A549 (cell line): ENCODE data around the gene FRS2. TPM values are rescaled to one million over a fixed set of nuclear protein-coding genes. Genes with fewer than 3 reads are reported as not detected.

Experiments used
- ATAC-seq, 2 experiments: fragments of 200-7000 bp in 1 of 2; fragments of >200 bp in 1 of 2; cut with Nextera tagmentation in 1 of 2; cut with Tn5 transposase in 1 of 2; 3 replicates each; pipeline versions ENCODE4 v1.8.0 to v1.9.1; 2018 to 2020; ENCODE audit warnings: mild to moderate bottlenecking in 1 of 2, moderate library complexity in 1 of 2
- CTCF ChIA-PET: fragments of 300-600 bp; sonication (Branson Sonifier 250); formaldehyde crosslinking; extraction: SDS; loops from one replicate; lab custom pipeline; 2021; ENCODE audit warnings: antibody characterized with exemption, inconsistent platforms; lab: Yijun Ruan, JAX
- POLR2A ChIA-PET: fragments of 350-600 bp; formaldehyde crosslinking; extraction: SDS; loops from one replicate; lab custom pipeline; 2021; ENCODE audit warnings: antibody characterized with exemption, inconsistent platforms; lab: Yijun Ruan, JAX
- DNase-seq, 2 experiments: peaks; one replicate each; pipeline versions ENCODE4 v3.0.0 to v3.0.0-alpha.2; 2011 to 2016; ENCODE audit warnings: low read depth in 1 of 2, low spot score in 1 of 2
- FAIRE-seq: peaks from 2 replicates; lab custom pipeline; 2011; peaks lifted over from hg19 to GRCh38; lab: Jason Lieb, UNC
- H3K27ac ChIP-seq, 2 experiments: fragments of >200 bp; sonication (Bioruptor Twin); formaldehyde crosslinking; 3 replicates each; pipeline ENCODE4 v1.5.1; 2016 to 2017
- H3K4me1 ChIP-seq: fragments of >200 bp; sonication (Bioruptor Twin); formaldehyde crosslinking; 3 replicates; pipeline ENCODE4 v1.6.1; 2016
- H3K4me2 ChIP-seq: fragments of >200 bp; sonication (Bioruptor Twin); formaldehyde crosslinking; 3 replicates; pipeline ENCODE4 v1.6.1; 2016
- H3K4me3 ChIP-seq: fragments of >200 bp; sonication (Bioruptor Twin); formaldehyde crosslinking; 3 replicates; pipeline ENCODE4 v1.5.1; 2016
- H3K9me3 ChIP-seq: fragments of >200 bp; sonication (Bioruptor Twin); formaldehyde crosslinking; 3 replicates; pipeline ENCODE4 v1.6.1; 2016
- BCL3 ChIP-seq: fragments of >200 bp; sonication (Bioruptor Twin); formaldehyde crosslinking; IDR thresholded peaks from 3 replicates; pipeline ENCODE4 v1.6.1; 2016
- CEBPB ChIP-seq, 2 experiments: fragments of >200 bp in 1 of 2; sonication (Bioruptor Twin) in 1 of 2; formaldehyde crosslinking in 1 of 2; IDR thresholded peaks; 2 replicates each; pipeline ENCODE4 v1.6.1; 2012 to 2016
- CHD4 ChIP-seq: fragments of 200-600 bp; sonication (generic); IDR thresholded peaks from 2 replicates; pipeline ENCODE4 v1.6.1; 2016; ENCODE audit warnings: antibody characterized with exemption, mild to moderate bottlenecking, borderline replicate concordance
- CTCF ChIP-seq: fragments of >200 bp; sonication (Bioruptor Twin); formaldehyde crosslinking; IDR thresholded peaks from 3 replicates; pipeline ENCODE4 v1.5.1; 2016
- E2F6 ChIP-seq: IDR thresholded peaks from 2 replicates; pipeline ENCODE4 v1.6.1; 2012; ENCODE audit warnings: low read depth, borderline replicate concordance
- ELK1 ChIP-seq: fragments of 150-350 bp; IDR thresholded peaks from 2 replicates; pipeline ENCODE4 v1.6.1; 2014; ENCODE audit warnings: low read depth, mild to moderate bottlenecking, low read length
- ESRRA ChIP-seq: fragments of 150-350 bp; IDR thresholded peaks from 2 replicates; pipeline ENCODE4 v1.6.1; 2014; ENCODE audit warnings: mild to moderate bottlenecking, low read length, borderline replicate concordance
- HMGXB4 ChIP-seq: fragments of 250-450 bp; sonication (Bioruptor Pico); IDR thresholded peaks from 2 replicates; pipeline ENCODE4 v1.5.0; 2021; ENCODE audit warnings: mild to moderate bottlenecking, moderate library complexity, borderline replicate concordance
- HOXA7 ChIP-seq: fragments of 250-450 bp; sonication (Bioruptor Pico); IDR thresholded peaks from 2 replicates; pipeline ENCODE4 v1.5.0; 2020; ENCODE audit warnings: mild to moderate bottlenecking, moderate library complexity
- MAX ChIP-seq: IDR thresholded peaks from 2 replicates; pipeline ENCODE4 v1.6.1; 2012
- MYC ChIP-seq: IDR thresholded peaks from 2 replicates; pipeline ENCODE4 v1.6.1; 2012; ENCODE audit warnings: mild to moderate bottlenecking, inconsistent platforms, low read length, improper control_type of control experiment, borderline replicate concordance
- NR3C1 ChIP-seq: fragments of >200 bp; sonication (Bioruptor Twin); formaldehyde crosslinking; IDR thresholded peaks from 3 replicates; pipeline ENCODE4 v1.6.1; 2017
- PBX3 ChIP-seq: IDR thresholded peaks from 2 replicates; pipeline ENCODE4 v1.6.1; 2012
- POLR2A ChIP-seq: IDR thresholded peaks from 2 replicates; pipeline ENCODE4 v1.6.1; 2012; ENCODE audit warnings: mild to moderate bottlenecking, low read length
- POLR2AphosphoS2 ChIP-seq: conservative IDR thresholded peaks from 2 replicates; pipeline ENCODE4 v1.6.1; 2012; ENCODE audit warnings: low read length, improper control_type of control experiment, inconsistent platforms
- RAD21 ChIP-seq, 2 experiments: fragments of >200 bp in 1 of 2; sonication (Bioruptor Twin) in 1 of 2; formaldehyde crosslinking in 1 of 2; IDR thresholded peaks in 1 of 2; conservative IDR thresholded peaks in 1 of 2; 2 replicates in 1 of 2; 3 replicates in 1 of 2; pipeline ENCODE4 v1.6.1; 2012 to 2018; ENCODE audit warnings: inconsistent platforms in 1 of 2
- RCOR1 ChIP-seq: fragments of 150-350 bp; IDR thresholded peaks from 2 replicates; pipeline ENCODE4 v1.6.1; 2014; ENCODE audit warnings: antibody characterized with exemption, low read length, low read depth
- SREBF2 ChIP-seq: fragments of 450-650 bp; IDR thresholded peaks from 2 replicates; pipeline ENCODE4 v1.6.1; 2014; ENCODE audit warnings: mild to moderate bottlenecking, moderate library complexity
- ZC3H11A ChIP-seq: fragments of 450-650 bp; IDR thresholded peaks from 2 replicates; pipeline ENCODE4 v1.6.1; 2014; ENCODE audit warnings: antibody characterized with exemption, mild to moderate bottlenecking
- WGBS: methylation state at CpG from one replicate; pipeline ENCODE4 v1.1.6; 2017; ENCODE audit errors: missing lambda C conversion rate; 5-methylcytosine and 5-hydroxymethylcytosine counted together
- polyA plus RNA-seq, 4 experiments: library from polyadenylated mRNA; depleted of rRNA in 3 of 4; stranded (reverse); fragments of >200 nt; fragmentation: RNase III in 1 of 4; extraction: RNeasy Plus Mini Kit Qiagen cat#74134 plus additional on column Dnase treatment in 1 of 4; gene quantifications; 2 replicates in 3 of 4; 3 replicates in 1 of 4; pipeline ENCODE4 v1.2.3, GENCODE V29; 2011 to 2017

Gene FRS2
- polyA plus RNA-seq, 2 of the 4 experiments (the other 2 are of a cell fraction), result 14.9 to 28.6 TPM

- FAIRE-seq (no peak), DNase-seq (no peak), ATAC-seq (no peak)
- Histone ChIP-seq H3K4me1 (peaks cover 13% of the 10 kb centered on the region; the same call in 2 of the 3 replicates), H3K27ac (no peak overlapping the region), H3K4me2 (no peak overlapping the region), H3K9me3 (peaks cover 8% of the 10 kb centered on the region; the same call in 2 of the 3 replicates)
- POLR2A ChIA-PET, result no interaction called here
- TF ChIP-seq MYC (no peak), HMGXB4 (CRISPR knock-in tag) (no peak), MAX (no peak), BCL3 (no peak), CHD4 (no peak), POLR2AphosphoS2 (no peak), RAD21 (conservative IDR thresholded peaks at IDR 0.05 in 1 of 2, IDR thresholded peaks at IDR 0.05 in 1 of 2) (no peak), E2F6 (no peak), ELK1 (no peak), HOXA7 (CRISPR knock-in tag) (no peak), SREBF2 (no peak), NR3C1 (no peak), RCOR1 (no peak), ZC3H11A (no peak), CEBPB (IDR thresholded peaks at IDR 0.05) (no peak), PBX3 (no peak), CTCF (no peak), ESRRA (no peak), POLR2A (no peak)
- TF ChIP-seq, all 56 proteins: peak for 0
- 91% methylated on average over 1 of the region's 1 CpG for WGBS
- H3K4me3 ChIP-seq, result no peak overlapping the region
- CTCF ChIA-PET, result interaction anchor here (0.8 to 3.0 kb wide), 5 partner anchors 13 to 90 kb away, joined by 3 to 12 read pairs (median 4); partner anchors contain the start of gene FRS2
These were observed 13.5 kb downstream of the FRS2 start for GRCh38 chr12:69483700-69484099.
